ENCODE data around the gene SKOR2.
"Not testable (repeated sequence)": the region's sequence is repeated elsewhere in the genome, so short reads cannot be mapped to it uniquely, and the experiment has no call there.

Gene SKOR2

DNA sequence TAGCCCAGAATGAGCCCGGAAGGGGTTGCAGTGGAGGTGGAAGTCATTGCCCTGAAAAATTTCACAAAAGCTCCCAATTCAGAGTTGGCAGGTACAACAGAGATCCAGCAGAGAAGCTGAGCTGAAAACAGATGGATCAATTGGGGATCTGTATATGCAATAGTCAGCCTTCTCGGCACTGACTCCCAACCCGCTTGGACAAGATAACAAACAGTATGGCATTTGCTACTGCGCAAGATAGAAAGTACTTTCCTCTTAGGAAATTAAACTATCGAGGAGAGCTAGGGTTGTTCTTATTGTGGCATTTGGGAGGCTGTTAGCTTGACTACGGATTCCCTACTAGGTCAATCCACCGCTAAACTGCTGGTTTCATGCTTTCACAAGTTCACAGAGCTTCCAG is 63.7 kb downstream of the SKOR2 start:
- no peak for DNase-seq

GRCh38 chr18:47184419-47185050 is 66.9 kb downstream of the SKOR2 start:
- peak; percentile 73 for DNase-seq

- DNase-seq: not testable (repeated sequence)
These were observed 69.3 kb downstream of the SKOR2 start for GRCh38 chr18:47182156-47182555.

- no peak for DNase-seq
These were observed 70.7 kb downstream of the SKOR2 start for GRCh38 chr18:47180765-47181164.

DNA sequence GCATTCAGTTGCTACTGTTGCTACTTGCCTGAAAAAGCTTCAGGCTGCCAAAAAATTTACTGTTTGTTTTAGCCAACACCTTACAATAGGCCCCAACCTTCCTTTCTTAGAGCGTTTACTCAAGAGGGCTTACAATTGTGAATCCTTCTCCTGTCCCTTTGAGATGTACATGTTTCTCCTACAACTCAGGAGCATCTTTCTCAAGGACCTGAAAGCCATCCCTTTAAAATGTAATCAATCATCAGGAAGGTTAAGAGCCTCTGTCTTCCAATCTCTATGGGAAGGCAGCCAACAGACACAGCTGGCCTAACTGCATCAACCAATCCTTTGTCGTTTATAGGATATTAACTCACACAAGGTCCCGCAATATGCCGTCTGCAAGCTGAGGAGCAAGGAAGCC is 71.9 kb downstream of the SKOR2 start:
- no peak for DNase-seq

DNA sequence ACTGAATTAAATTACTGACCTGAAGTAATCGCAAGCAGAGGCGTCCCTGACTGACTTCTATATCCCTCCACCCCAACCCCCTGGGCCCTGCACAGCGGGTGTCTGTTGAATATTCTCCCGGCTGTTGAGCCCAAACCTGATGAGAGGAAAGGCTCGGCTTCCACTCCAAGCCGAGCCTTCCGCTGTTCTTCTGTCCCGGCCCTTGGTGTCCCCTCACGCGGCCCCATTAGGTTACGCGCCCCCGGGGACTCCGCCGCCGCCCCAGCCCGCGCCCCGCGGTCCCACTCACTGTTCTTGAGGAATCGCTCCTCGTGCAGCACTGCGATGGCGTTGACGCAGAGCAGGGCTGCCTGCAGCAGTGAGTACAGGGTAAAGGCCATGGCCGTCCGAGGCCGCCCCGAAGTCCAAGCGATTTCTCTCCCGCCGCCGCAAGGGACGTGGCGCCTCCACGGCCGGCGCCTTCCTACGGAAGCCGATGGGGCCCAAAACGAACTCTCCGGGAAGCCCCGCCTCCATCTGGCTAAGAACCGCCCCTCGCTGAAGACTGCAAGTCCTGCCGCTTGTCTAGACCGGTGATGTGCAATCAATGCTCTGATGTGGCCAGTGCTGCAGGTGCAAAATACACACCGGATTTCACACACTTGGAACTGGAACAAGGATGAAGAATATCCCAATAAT is 75.4 kb downstream of the SKOR2 start, which contains the start of gene IER3IP1:
Gene IER3IP1, minus strand, starts transcription at position 467 of the 678 bp plus-strand sequence. Its CDS starts 87 bp downstream, at position 380.
- DNase-seq: peak; percentile 95

DNA sequence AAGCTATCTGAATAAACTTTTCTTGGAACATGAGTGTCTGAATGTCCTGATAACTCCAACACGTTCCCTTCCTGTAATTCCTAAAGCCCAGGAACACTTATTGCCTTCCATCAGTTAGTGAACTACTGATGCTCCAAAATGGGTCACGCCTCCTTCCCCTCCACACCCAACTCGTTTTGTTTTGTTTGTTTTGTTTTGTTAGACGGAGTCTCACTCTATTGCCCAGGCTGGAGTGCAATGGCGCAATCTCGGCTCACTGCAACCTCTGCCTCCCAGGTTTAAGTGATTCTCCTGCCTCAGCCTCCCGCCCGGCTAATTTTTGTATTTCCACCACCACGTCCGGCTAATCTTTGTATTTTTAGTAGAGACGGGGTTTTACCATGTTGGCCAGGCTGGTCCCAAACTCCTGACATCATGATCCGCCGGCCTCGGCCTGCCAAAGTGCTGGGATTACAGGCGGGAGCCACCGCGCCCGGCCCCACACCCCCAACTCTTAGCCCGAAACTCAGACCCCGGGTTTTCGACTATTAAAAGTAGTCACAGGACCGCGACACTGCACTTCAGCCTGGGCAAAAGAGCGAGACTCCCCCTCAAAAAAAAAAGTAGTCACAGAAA is 76.1 kb downstream of the SKOR2 start:
- DNase-seq: no peak

GRCh38 chr18:47174545-47175116 is 76.8 kb downstream of the SKOR2 start:
- no peak for DNase-seq

DNA sequence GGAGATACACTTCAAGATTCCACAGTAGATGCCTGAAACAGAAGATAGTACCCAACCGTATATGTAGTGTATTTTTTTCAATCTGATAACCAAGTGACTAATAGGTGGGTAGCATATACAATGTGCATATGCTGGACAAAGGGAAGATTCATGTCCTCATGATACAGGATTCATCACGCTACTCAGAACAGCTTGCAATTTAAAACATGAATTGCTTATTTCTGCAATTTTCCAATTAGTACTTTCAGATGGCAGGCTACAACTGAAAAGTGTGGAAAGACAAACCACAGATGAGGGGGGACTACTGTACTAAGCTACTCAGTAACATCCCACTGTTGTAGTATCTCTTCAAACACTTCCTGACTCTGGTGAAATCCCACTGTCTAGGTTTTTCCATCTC is 79.0 kb downstream of the SKOR2 start:
- DNase-seq: no peak

GRCh38 chr18:47168913-47169312 is 82.5 kb downstream of the SKOR2 start:
- no peak for DNase-seq

GRCh38 chr18:47168509-47168908 is 83.0 kb downstream of the SKOR2 start:
- no peak for DNase-seq

DNA sequence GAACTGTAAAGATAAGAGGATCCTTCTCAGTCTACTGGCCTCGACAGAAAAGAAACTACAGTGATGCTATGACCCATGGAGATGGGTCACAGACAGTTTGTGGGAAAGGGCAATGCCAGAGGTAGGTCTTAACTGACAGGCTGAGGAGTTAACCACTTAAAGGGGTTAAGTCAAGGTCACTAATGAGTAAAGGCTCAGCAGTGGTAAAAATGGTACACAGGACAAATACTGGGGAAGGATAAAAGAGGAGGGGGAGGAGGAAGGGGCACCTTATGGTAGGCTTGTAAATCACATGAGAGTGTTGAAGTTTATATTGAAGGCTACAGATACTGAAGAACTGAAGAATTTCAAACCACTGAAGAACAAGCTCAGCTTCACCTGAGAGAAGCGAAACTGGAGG is 85.2 kb downstream of the SKOR2 start:
- DNase-seq: no peak

- peak; percentile 54 for DNase-seq
These were observed 88.2 kb downstream of the SKOR2 start for GRCh38 chr18:47163241-47163640.

DNA sequence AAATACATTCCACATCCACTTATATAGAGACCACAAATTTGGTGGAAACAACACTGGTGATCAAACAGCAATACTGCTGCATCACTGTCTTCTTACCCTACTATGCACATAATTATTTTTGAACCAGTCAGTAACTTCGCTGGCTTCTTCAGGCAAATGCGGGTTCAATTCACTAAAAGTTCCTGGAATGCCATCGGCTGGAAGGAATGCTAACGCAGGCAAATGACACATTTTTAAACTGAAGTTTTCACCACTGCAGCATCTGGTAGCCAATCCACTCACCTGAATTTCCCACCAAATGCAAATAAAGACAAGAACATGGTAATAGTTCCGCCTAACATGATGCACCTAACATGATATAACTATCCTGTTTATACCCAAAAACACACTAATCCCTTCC is 91.2 kb downstream of the SKOR2 start:
- DNase-seq: no peak

DNA sequence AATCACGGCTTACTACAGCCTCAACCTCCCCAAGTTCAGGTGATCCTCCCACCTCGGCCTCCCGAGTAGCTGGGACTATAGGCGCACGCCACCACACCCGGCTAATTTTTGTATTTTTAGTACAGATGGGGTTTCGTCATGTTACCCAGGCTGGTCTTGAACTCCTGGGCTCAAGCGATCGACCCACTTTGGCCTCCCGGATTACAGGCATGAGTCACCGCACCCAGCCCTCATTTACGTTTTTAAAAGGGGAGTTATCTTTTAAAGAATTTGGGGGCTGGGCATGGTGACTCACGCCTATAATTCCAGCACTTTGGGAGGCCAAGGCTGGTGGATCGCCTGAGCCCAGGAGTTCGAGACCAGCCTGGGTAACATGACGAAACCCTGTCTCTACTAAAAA is 93.1 kb downstream of the SKOR2 start:
- not testable (repeated sequence) for DNase-seq
